GM18505 (cell line): ENCODE data around the gene RPL36.
"Not testable (repeated sequence)": the region's sequence is repeated elsewhere in the genome, so short reads cannot be mapped to it uniquely, and the experiment has no call there.

Experiments
- ATAC-seq: cut with Tn5 transposase; IDR thresholded peaks from one replicate; pipeline ENCODE4 v1.9.1; 2021; ENCODE audit not compliant: unreplicated experiment
- POLR2A ChIP-seq: IDR thresholded peaks from 4 replicates; pipeline ENCODE4 v1.6.1; 2011; ENCODE audit warnings: borderline replicate concordance; ENCODE audit not compliant: insufficient read depth, insufficient read length; ENCODE audit errors: extremely low read depth

RPL36 gene

GRCh38 chr19:5698635-5699422 is 8.7 kb downstream of the RPL36 start:
- TF ChIP-seq POLR2A: no peak
- ATAC-seq: no peak

- ATAC-seq: no peak
- no peak for TF ChIP-seq POLR2A
Measured at GRCh38 chr19:5700455-5701092, 10.5 kb downstream of the RPL36 start.

GRCh38 chr19:5702053-5702410 is 11.9 kb downstream of the RPL36 start:
- ATAC-seq: not testable (repeated sequence)

- no peak for TF ChIP-seq POLR2A
- ATAC-seq: no peak
Measured at GRCh38 chr19:5703819-5704818, 14.0 kb downstream of the RPL36 start.

GRCh38 chr19:5705552-5705951 is 15.5 kb downstream of the RPL36 start:
- TF ChIP-seq POLR2A: no peak
- no peak for ATAC-seq

- TF ChIP-seq POLR2A: no peak
- no peak for ATAC-seq
Measured at GRCh38 chr19:5706876-5707573, 16.9 kb downstream of the RPL36 start.

GRCh38 chr19:5707576-5708575 is 17.8 kb downstream of the RPL36 start:
- TF ChIP-seq POLR2A: no peak
- ATAC-seq: no peak

GRCh38 chr19:5711025-5711424 is 20.9 kb downstream of the RPL36 start:
- no peak for TF ChIP-seq POLR2A
- no peak for ATAC-seq

GRCh38 chr19:5711713-5712161 is 21.6 kb downstream of the RPL36 start:
- ATAC-seq: no peak
- no peak for TF ChIP-seq POLR2A

GRCh38 chr19:5713228-5713627 is 23.1 kb downstream of the RPL36 start:
- ATAC-seq: no peak
- TF ChIP-seq POLR2A: no peak

GRCh38 chr19:5714816-5715215 is 24.7 kb downstream of the RPL36 start:
- ATAC-seq: no peak
- TF ChIP-seq POLR2A: no peak

- ATAC-seq: no peak
- TF ChIP-seq POLR2A: no peak
Measured at GRCh38 chr19:5717215-5717935, 27.3 kb downstream of the RPL36 start.
